Skin epidermis (tissue), 12 donors: ENCODE measurements around the gene SLC51A.
A peak's percentile ranks its signal among the peaks of the same experiment; 100 is the strongest.
"Not testable (repeated sequence)": the region's sequence is repeated elsewhere in the genome, so short reads cannot be mapped to it uniquely, and the experiment has no call there.

Experiments used
- H3K27ac ChIP-seq, 21 experiments: fragments of 200-600 bp; sonication (generic) in 11 of 21; one replicate each; pipeline ENCODE4 v1.5.0; 2020; ENCODE audit warnings: mild to moderate bottlenecking in 3 of 21, inconsistent platforms in 2 of 21, moderate library complexity in 2 of 21
- H3K4me3 ChIP-seq, 7 experiments: fragments of 200-600 bp; sonication (generic) in 2 of 7; one replicate each; pipeline ENCODE4 v1.5.0; 2020; ENCODE audit warnings: inconsistent platforms in 2 of 7, mild to moderate bottlenecking in 2 of 7, moderate library complexity in 1 of 7

Gene SLC51A

DNA sequence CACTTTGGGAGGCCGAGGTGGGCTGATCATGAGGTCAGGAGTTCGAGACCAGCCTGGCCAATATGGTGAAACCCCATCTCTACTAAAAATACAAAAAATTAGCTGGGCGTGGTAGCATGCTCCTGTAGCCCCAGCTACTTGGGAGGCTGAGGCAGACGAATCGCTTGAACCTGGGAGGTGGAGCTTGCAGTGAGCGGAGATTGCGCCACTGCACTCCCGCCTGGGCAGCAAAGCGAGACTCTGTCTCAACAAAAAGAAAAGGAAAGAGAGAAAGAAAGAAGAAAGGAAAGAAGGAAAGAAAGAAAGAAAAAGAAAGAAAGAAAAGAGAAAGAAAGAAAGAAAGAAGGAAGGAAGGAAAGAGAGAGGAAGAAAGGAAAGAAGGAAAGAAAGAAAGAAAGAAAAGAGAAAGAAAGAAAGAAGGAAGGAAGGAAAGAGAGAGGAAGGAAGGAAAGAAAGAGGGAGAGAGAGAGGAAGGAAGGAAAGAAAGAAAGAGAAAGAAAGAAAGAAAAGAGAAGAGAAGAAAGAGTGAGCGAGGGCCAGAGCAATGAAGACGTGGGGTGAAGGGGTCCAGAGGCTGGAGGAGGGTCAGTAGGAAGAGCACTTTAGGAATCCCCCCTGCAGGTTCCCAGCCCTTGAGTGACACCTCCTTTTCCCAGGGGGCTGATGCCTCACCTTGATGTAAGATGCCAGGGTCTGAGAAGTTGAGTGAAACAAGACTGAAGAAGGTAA lies 6.2 kb upstream of the SLC51A start:
- H3K4me3 ChIP-seq: not testable (repeated sequence)

DNA sequence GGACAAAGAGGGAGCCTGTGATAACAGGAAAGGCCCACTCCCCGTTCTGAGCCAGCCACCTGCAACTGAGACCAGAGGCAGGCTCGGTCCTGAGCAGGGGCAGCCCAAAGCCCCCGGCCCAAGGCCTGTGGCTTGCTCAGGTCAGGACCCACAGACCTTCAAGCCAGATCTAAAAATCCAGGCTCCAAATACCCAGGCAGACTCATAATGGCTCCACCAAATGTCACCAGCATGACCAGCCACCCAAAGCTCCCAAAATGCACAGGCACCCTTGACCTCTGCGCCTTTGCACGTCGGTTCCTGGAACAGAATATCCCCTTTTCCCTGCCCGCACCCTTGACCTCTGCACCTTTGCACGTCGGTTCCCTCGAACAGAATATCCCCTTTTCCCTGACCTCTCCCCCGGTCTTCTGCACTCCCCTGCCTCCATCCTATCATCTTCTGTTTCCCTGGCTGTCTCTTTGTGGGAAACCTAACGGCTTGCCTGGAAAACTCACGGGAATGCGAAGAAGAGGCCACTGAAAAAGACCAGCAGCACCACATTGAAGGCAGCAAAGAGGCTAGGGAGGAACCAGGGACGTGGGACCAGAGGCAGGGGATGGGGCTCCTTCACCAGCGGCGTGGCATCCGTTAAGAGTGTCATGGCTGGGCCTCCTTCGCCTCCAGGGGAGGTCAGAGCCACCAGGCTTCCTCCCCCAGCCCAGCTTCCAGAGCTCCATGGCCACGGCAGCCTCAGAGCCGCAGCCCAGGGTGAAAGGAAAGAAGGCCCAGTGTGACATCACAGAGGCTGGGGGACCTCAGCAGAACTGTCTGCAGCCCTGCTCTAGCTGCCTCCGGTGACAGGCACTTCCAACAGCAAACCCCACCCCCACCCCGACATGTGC lies 5.4 kb upstream of the SLC51A start, which contains the start of gene ZDHHC19:
TSS of gene ZDHHC19 (minus strand) at position 728 of the 884 bp plus-strand sequence. CDS start at position 643, 85 bp downstream.
- Histone ChIP-seq H3K4me3 (no peak within 1 kb of the TSS), H3K27ac (no peak within 1 kb of the TSS)

More for the DNA sequence above, 6.2 kb upstream of the SLC51A start:
- not testable (repeated sequence) for H3K27ac ChIP-seq

DNA sequence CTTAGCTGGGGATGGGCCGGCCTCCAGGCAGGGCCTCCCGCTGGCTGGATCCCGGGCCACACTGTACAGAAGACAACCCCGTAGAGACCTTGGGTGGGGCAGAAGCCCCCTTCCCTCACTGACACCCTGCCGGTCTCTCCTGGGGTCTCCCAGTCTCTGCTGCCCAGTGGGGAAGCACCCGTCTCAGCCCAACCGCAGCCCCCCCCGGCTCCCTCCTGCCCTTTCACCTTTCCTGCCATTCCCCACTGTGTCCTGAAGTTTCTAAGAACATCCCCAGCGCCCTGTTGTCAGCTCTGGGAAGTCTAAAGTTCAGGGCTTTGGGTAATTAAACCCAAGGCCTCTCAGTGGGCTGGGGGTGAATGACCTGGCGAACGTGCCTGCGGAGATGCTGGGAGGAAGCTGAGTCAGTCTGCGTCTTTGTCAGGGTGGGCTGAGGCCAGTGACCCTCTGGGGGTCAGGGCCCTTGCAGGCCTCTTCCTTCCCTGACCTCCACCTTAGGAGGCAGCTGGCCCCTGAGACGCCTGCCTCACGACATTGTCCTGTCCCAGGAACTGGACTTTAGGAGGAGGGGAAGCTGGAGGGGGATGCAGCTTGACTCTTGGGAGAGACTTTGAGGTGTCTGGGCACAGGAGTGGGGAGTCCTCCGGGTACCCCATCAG lies 1.4 kb upstream of the SLC51A start:
- H3K27ac ChIP-seq: no peak overlapping the region

DNA sequence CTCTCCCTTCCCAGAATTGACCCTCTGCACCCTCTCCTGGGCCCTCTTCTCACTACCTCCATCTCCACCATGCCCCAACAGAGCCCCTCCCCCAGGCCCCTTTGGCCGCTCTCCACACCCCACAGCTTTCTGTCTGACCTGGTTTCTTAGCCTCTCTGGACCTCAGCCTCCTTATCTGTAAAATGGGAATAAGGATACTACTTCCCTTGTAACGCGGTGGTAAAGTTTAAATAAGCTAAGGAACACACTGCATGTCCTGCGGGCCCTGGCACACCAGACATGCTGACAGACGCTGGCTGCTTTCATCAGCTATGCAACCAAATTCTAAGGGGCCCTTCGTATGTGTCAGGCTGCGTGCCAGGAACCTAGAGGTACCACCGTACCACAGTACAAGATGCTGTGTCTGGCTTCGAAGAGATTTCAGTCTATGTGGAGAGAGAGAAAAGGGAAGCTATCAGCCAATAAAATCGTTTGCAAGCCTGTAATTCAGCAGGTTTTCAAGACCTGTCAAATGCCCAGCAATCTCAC lies 777 bp upstream of the SLC51A start:
- Histone ChIP-seq H3K4me3 (no peak overlapping the region), H3K27ac (no peak overlapping the region)

More for the DNA sequence above, 1.4 kb upstream of the SLC51A start:
- H3K4me3 ChIP-seq: no peak overlapping the region

DNA sequence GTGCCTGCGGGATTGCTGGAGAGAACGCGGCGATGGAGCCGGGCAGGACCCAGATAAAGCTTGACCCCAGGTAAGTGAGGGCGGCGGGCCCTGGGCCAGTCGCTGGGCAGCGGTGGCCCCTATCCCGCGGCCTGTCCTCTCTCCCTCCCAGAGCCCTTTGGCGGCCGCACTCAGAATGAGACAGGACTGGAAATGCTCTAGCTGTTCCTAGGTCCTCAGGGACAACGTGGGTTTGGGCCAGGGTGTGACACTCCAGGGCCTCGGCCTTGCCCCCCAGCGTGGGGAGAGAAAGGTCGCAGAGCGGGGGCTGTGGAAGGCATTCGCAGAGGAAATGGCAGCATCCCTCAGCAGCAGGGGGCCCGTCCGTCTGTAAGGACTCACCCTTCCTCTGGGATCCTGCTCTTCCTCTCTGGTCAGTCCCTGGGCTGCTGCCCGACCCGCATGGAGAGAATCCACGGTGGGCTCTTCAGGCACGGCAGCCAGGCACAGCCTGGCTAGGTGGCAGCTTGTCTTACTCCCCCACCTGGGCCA lies 412 bp downstream of the SLC51A start:
- H3K4me3 ChIP-seq: peak overlapping the region in 1 of 7 experiments; percentile 2
- H3K27ac ChIP-seq: peak overlapping the region in 1 of 21 experiments; percentile 30

DNA sequence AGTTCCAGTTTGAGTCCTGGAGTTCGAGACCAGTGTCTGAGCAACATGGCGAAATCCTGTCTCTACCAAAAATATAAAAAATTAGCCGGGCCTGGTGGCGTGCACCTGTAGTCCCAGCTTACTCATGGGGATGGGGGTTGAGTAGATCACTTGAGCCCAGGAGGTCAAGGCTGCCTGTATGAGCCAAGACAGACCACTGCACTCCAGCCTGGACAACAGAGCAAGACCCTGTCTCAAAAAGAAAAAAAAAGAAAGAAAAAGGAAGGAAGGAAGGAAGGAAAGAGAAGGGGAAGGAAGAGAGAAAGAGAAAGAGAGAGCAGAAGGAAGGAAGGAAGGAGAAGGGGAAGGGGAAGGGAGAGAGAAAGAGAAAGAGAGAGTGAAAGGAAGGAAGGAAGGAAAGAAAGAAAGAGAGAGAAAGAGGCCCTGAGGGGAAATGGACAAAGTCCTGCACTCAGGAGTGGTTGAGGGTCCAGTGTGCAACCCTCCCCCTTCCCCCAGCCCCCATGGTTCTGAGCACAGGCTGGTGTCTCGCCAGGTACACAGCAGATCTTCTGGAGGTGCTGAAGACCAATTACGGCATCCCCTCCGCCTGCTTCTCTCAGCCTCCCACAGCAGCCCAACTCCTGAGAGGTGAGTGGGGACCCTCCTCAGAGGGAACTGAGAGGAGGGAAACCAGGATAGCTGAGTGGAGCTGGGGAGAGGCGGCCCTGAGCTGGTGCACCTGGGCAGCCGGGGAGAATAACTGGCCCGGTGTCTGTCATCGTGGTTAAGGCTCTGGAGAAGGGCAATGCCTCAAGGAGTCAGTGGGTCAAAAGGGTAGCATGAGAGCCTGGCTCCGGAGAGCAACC lies 1.2 kb downstream of the SLC51A start:
- H3K4me3 ChIP-seq: peak overlapping the region in 1 of 7 experiments; percentile 2
- H3K27ac ChIP-seq: no peak overlapping the region

DNA sequence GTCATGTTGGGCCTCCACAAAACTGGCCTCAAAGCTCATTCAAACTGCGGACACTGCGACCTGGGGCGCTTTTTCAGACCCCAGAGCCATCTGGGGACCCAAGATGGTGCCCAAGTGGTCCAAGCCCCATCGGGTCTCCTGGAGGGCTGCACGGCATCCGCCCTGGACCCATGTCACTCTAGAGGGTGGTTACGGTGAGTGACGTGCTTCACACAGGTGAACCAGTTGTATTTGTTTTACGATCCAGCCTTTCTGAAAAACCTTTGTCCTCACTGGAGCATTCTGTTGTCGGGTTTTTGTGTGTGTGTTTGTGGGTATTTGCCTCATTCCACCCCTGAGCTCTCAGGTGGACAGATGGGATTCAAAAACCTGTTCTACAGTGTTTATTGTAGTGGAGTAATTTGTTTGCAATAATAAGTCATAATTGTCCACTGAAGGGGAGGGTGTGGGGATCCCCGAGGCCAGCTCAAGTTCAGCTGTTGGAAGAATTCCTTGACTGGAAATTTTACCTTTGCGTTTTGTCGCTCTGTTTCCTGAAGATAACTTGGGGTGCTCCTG lies 1.9 kb downstream of the SLC51A start:
- Histone ChIP-seq H3K27ac (no peak overlapping the region), H3K4me3 (no peak overlapping the region)

DNA sequence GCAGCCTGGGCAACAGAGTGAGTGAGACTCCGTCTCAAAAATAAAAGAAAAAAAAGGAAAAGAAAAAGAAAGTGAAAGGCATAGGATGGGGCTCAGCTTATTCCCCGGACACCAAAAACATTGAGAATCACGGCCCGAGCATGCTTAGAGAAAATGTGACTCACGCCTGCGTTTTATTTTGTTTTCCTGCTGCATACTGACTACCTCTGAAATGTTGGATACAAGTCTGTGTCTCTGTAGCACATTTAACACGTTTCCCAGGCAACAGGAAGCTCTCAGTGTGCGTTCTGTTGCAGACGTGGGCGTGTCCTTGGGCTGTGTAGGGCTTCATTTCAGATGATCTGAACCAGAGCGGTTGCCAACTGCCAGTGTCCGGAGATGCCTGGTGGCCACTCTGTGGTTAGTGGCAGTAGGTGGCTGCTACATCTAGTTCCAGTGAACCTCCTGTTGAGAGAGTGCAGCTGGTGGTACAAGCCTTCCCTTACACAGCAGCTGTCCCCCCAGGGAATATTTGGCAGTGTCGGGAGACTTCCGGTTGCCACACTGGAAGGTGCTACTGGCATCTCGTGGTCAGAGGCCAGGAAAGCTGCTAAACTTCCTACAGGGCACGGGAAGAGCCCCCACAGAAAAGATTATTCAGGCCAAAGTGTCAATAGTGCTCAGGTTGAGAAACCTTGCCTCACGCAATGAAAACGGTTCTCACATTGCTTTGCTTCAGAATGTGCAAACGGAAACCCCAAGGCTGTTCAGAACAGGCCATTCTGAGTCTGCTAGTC lies 3.0 kb downstream of the SLC51A start:
- Histone ChIP-seq H3K4me3 (peak overlapping the region in 4 of 7 experiments; percentile 0 to 15 (median 8)), H3K27ac (peak overlapping the region in 15 of 21 experiments; percentile 1 to 67 (median 46))

DNA sequence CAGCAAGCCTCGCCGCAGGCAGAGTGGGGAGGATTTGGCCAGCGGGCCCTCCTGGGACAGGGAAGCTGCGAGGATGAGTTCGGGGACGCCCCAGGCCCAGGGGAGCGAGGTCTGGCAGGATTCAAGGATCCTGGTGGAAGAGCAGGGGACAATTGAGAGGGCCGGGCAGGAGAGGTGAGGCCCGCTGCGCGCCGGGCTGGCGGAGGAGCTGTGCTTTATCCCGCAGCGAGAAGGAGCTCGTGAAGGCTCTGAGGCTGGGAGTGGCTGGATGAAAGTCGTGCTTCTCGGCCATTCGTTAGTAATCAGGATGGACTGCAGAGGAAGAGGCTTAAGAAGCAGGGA lies 3.6 kb downstream of the SLC51A start:
- H3K4me3 ChIP-seq: no peak overlapping the region
- H3K27ac ChIP-seq: peak overlapping the region in 10 of 21 experiments; percentile 1 to 67 (median 50)

DNA sequence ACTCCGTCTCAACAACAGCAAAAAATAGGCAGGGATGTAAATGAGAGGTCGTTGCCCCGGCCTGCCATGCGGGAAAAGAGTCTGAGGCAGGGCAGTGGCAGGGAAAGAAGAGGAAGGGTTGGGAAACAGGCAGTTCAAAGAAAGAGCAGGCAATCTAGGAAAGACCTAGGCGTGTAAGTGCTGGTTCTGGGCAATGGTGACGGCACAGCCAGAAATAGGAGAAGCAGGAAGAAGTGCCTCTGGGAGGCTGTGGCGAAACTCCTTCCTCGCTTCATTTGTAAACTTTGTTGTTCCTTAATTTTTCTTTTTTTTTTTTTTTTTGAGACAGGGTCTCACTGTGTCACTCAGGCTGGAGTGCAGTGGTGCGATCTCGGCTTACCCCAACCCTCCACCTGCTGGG lies 4.3 kb downstream of the SLC51A start:
- no peak overlapping the region for H3K4me3 ChIP-seq
- H3K27ac ChIP-seq: peak overlapping the region in 3 of 21 experiments; percentile 33 to 52 (median 48)

DNA sequence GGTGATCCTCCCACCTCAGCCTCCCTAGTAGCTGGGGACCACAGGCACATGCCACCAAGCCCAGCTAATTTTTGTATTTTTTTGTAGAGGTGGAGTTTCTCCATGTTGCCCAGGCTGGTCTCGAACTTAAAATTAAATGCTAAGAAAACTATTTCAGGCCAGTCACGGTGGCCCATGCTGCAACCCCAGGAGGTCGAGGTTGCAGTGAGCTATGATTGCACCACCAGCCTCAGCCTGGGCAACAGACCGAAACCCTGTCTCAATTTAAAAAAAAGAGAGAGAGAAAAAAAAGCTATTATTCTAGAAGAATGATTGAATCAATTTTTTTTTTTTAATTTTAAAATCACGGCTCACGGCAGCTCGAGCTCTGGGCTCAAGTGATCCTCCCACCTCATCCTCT lies 4.7 kb downstream of the SLC51A start:
- Histone ChIP-seq H3K27ac (peak overlapping the region in 2 of 21 experiments; percentile 32 to 33), H3K4me3 (no peak overlapping the region)

DNA sequence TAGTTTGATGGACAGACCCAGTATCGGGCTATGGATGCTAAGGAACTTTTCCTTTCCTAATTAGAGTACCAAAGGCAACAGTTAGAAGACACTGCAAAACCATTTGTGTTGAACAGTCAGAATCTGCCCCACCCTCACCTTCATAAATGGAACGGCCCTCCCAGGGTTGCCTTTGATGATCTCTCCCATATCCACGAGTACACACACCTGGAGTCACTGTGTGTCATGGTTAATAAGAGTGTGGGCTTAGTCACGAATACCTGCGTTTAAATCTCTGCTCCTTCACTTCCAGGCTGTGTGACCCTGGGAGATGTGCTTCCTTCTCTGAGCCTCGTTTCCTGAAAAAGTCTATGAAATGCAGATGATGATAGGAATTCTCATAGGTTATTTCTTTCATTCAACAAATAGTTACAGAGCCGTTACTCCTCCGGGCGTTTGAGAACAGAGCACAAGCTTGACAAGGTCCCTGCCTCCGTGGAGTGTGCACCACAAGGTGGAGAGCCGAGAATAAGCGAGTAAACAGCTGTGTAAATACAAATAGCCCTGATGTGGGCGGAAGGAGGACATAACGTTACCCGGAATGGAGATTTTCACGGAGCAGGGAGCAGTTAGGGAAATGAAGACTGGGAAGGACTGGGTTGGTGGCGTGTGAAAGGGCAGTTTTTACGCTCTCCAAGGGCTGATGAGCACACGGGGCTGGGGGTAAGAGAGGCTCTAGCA lies 6.7 kb downstream of the SLC51A start:
- Histone ChIP-seq H3K4me3 (no peak overlapping the region), H3K27ac (no peak overlapping the region)

DNA sequence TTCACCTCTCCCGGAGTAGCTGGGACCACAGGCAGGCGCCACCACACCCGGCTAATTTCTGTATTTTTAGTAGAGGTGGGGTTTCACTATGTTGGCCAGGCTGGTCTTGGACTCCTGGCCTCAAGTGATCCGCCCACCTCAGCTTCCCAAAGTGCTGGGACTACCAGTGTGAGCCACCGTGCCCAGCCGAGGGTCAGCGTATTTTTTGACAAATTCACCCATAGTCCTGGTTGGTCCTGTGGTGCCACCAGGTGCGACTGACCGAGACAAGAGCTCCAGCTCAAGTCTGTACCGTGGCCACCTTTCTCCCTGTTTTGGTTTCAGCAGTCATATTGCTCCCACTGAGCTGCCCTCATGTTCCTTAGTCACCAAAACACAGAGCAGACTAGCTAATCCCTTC lies 8.8 kb downstream of the SLC51A start:
- H3K27ac ChIP-seq: no peak overlapping the region
- H3K4me3 ChIP-seq: no peak overlapping the region

DNA sequence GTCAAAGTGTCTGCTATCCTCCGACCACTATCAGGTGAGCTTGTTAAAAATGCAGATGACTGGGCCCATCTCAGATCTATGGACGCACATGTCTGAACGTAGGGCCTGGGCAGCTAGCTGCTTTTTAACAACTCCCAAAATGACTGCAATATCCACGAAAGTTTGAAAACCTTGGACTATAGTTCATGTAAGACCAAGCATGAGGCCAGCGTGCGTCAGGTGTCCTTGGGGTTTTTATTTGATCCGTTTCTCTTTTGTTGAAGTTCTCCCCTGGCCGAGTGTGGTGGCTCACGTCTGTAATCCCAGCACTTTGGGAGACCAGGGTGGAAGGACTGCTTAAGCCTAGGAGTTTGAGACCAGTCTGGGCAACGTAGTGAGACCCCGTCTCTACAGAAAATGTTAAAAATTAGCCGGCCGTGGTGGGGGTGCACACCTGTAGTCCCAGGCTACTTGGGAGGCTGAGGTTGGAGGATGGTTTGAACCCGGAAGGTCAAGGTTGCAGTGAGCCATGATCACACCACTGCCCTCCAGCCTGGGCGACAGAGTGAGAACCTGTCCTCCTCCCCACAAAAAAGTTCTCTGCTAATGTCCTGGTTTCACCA lies 9.5 kb downstream of the SLC51A start:
- Histone ChIP-seq H3K4me3 (no peak overlapping the region), H3K27ac (no peak overlapping the region)

DNA sequence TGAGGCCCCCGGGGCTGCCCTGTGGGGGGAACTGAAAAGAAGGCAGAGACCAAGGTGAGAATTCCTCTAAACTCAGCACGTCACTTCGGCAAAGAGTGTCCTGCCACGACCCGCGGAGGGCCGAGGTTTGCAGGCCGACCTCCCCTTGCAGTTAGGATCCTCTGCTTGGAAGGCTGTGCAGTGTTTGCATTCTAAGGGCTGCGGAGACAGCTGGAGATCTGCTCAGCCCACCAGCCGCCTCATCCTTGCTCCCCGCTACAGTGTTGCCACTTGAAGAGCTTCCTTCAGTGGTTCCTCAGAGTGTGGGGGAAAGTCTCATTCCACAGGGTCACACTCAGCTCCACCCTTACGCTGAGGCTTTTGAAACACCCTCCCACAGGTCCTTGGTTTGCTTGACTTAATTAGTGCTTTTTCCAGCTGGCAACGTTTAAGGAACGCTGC lies 10.8 kb downstream of the SLC51A start:
- peak overlapping the region in 1 of 21 experiments; percentile 17 for H3K27ac ChIP-seq
- H3K4me3 ChIP-seq: no peak overlapping the region

DNA sequence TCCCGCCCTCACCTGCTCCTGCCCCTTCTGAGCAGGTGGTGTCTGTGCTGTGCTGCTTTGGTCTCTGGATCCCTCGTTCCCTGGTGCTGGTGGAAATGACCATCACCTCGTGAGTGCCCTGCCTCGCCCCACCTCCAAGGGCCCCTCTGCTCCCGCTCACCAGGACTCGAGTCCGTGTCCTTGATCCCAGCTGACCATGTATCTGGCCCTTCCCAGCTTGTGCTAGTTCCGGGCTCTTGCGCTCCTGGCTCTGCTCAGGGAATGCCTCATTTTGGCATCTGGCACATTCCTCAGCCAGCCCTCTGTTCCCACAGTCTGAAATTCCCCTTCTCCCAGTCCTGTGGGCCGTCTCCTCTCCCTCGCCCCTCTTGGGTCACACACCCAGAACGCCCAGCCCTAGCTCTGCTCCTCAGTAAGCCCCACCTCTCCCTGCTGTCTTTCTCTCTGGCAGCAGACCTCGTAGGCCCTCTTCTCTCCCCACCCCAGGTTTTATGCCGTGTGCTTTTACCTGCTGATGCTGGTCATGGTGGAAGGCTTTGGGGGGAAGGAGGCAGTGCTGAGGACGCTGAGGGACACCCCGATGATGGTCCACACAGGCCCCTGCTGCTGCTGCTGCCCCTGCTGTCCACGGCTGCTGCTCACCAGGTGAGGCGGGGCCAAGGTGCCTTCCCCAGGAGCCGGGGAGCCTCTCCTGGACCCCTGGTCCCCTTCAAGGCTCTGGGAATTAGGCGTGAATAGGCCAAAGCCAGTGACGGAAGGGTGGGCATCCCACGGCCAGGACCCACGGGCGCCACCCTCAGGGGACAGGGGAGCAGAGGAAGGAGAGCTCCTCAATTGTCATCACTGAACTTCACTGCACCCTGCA lies 11.5 kb downstream of the SLC51A start:
- no peak overlapping the region for H3K4me3 ChIP-seq
- peak overlapping the region in 2 of 21 experiments; percentile 17 to 35 for H3K27ac ChIP-seq
